Nephron (organoid): ENCODE measurements around the gene TMEM143.
A peak's percentile ranks its signal among the peaks of the same experiment; 100 is the strongest.

Source experiments
- H3K27ac Mint-ChIP-seq, 3 experiments: 2 replicates each; pipeline ENCODE4 v1.8.0; 2020; ENCODE audit warnings: mixed read lengths in 3 of 3, mild to moderate bottlenecking in 2 of 3, moderate library complexity in 1 of 3
- H3K27me3 Mint-ChIP-seq: 2 replicates; pipeline ENCODE4 v1.8.0; 2021; ENCODE audit warnings: low read depth, mild to moderate bottlenecking, moderate library complexity, mixed read lengths
- H3K36me3 Mint-ChIP-seq: 2 replicates; pipeline ENCODE4 v1.8.0; 2020; ENCODE audit warnings: low read depth, mixed read lengths
- H3K4me1 Mint-ChIP-seq: 2 replicates; pipeline ENCODE4 v1.8.0; 2020; ENCODE audit warnings: mixed read lengths
- H3K4me3 Mint-ChIP-seq, 3 experiments: 2 replicates each; pipeline ENCODE4 v1.8.0; 2020; ENCODE audit warnings: mild to moderate bottlenecking in 3 of 3, mixed read lengths in 3 of 3, moderate library complexity in 2 of 3
- H3K9me3 Mint-ChIP-seq: 2 replicates; pipeline ENCODE4 v1.8.0; 2020; ENCODE audit warnings: mixed read lengths
- CTCF ChIP-seq, 3 experiments: fragments of 200-600 bp; sonication (generic); IDR thresholded peaks; one replicate each; pipeline ENCODE4 v1.5.0; 2021; ENCODE audit warnings: antibody characterized with exemption in 3 of 3; ENCODE audit not compliant: unreplicated experiment in 3 of 3

Gene TMEM143

DNA sequence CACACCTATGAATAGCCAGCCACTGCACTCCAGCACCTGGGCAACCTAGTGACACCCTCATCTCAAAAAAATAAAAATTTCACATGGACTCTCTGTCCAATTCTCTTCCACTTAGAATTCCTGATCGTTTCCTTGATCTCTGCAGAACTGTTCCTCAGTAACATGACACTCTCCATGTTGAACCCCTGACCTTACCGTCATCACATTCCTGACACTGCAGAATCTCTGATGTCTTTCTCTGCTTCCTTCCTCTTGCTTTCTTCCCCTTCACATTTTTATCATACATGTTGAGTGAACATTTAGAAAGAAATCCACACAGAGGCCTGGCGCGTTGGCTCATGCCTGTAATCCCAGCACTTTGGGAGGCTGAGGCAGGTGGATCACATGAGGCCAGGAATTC lies 78.8 kb downstream of the TMEM143 start:
- Mint-ChIP-seq H3K4me1 (peaks cover 5% of the 10 kb centered on the region), H3K27me3 (peaks cover 5% of the 10 kb centered on the region), H3K27ac (peak overlapping the region in 1 of 3 experiments; percentile 2), H3K4me3 (no peak overlapping the region), H3K9me3 (peaks cover 15% of the 10 kb centered on the region), H3K36me3 (peaks cover 71% of the 10 kb centered on the region)
- TF ChIP-seq CTCF (IDR thresholded peaks at IDR 0.05; ENCODE audit: unreplicated experiment in 3 of 3) = no peak

- TF ChIP-seq CTCF (IDR thresholded peaks at IDR 0.05; ENCODE audit: unreplicated experiment in 3 of 3) = no peak
- Mint-ChIP-seq H3K27ac (no peak overlapping the region), H3K4me1 (peaks cover 5% of the 10 kb centered on the region), H3K9me3 (peaks cover 15% of the 10 kb centered on the region), H3K27me3 (no peaks in the 10 kb centered on the region), H3K36me3 (peaks cover 66% of the 10 kb centered on the region), H3K4me3 (no peak overlapping the region)
These were observed 79.8 kb downstream of the TMEM143 start for GRCh38 chr19:48283908-48284307.
